CD14-positive monocyte (primary cell): ENCODE data around the gene EPG5. TPM values are rescaled to one million over a fixed set of nuclear protein-coding genes. Genes with fewer than 3 reads are reported as not detected.

Experiments used
- DNase-seq, 3 donors: peaks; one replicate each; pipeline ENCODE4 v3.0.0-alpha.2; 2011 to 2022
- H2AFZ ChIP-seq: 2 replicates; pipeline ENCODE4 v1.6.0; 2012; ENCODE audit warnings: mild to moderate bottlenecking, low read depth, low read length, inconsistent platforms; ENCODE audit not compliant: insufficient read depth, poor library complexity, severe bottlenecking
- H3K27ac ChIP-seq, 2 donors: 1 replicate in 1 of 2; 2 replicates in 1 of 2; pipeline ENCODE4 v1.5.1; 2012 to 2013; ENCODE audit warnings: low read length in 2 of 2, control low read depth in 1 of 2, inconsistent platforms in 1 of 2, low read depth in 1 of 2, mild to moderate bottlenecking in 1 of 2
- H3K27me3 ChIP-seq, 2 donors: one replicate each; pipeline versions ENCODE4 v1.6.0 to v1.6.1; 2011 to 2013; ENCODE audit warnings: low read length in 2 of 2; ENCODE audit not compliant: control insufficient read depth in 2 of 2, insufficient read depth in 2 of 2
- H3K36me3 ChIP-seq, 2 donors: replicated peaks in 1 of 2; 1 replicate in 1 of 2; 2 replicates in 1 of 2; pipeline versions ENCODE4 v1.5.1 to v1.6.1; 2012 to 2013; ENCODE audit warnings: low read length in 2 of 2, control low read depth in 1 of 2, inconsistent platforms in 1 of 2, mild to moderate bottlenecking in 1 of 2; ENCODE audit not compliant: insufficient read depth in 2 of 2, control insufficient read depth in 1 of 2
- H3K4me1 ChIP-seq, 2 donors: 1 replicate in 1 of 2; 2 replicates in 1 of 2; pipeline versions ENCODE4 v1.5.1 to v1.6.1; 2012 to 2013; ENCODE audit warnings: low read length in 2 of 2, control low read depth in 1 of 2, inconsistent platforms in 1 of 2, mild to moderate bottlenecking in 1 of 2, moderate library complexity in 1 of 2; ENCODE audit not compliant: insufficient read depth in 2 of 2, control insufficient read depth in 1 of 2
- H3K4me2 ChIP-seq: replicated peaks from 2 replicates; pipeline ENCODE3; 2012; ENCODE audit warnings: low read length, moderate library complexity, mild to moderate bottlenecking; ENCODE audit not compliant: poor library complexity, severe bottlenecking; ENCODE audit errors: extremely low read depth
- H3K4me3 ChIP-seq, 3 experiments: fragments of 200-600 bp in 1 of 3; sonication (generic) in 1 of 3; replicated peaks in 1 of 3; 1 replicate in 2 of 3; 2 replicates in 1 of 3; pipeline ENCODE4 v1.5.1; 2011 to 2013; ENCODE audit warnings: low read length in 3 of 3, mild to moderate bottlenecking in 3 of 3, control low read depth in 2 of 3, low read depth in 2 of 3, inconsistent platforms in 1 of 3, moderate library complexity in 1 of 3
- H3K79me2 ChIP-seq: 2 replicates; pipeline ENCODE4 v1.6.0; 2012; ENCODE audit warnings: mild to moderate bottlenecking, control low read depth, inconsistent platforms, low read length, moderate library complexity; ENCODE audit not compliant: insufficient read depth
- H3K9ac ChIP-seq: 2 replicates; pipeline ENCODE4 v1.6.0; 2017; ENCODE audit warnings: low read length, mild to moderate bottlenecking; ENCODE audit not compliant: insufficient read depth, poor library complexity, severe bottlenecking
- H3K9me3 ChIP-seq, 2 donors: replicated peaks in 1 of 2; 1 replicate in 1 of 2; 2 replicates in 1 of 2; pipeline versions ENCODE4 v1.5.1 to v1.6.1; 2012 to 2013; ENCODE audit warnings: low read length in 2 of 2, control low read depth in 1 of 2; ENCODE audit not compliant: control insufficient read depth in 1 of 2, insufficient read depth in 1 of 2
- H4K20me1 ChIP-seq: 2 replicates; pipeline ENCODE4 v1.6.0; 2012; ENCODE audit warnings: mild to moderate bottlenecking, low read length, control low read depth, moderate library complexity; ENCODE audit not compliant: insufficient read depth
- H3K27ac Mint-ChIP-seq, 7 donors: one replicate each; pipeline ENCODE4 v1.8.0; 2020; ENCODE audit warnings: mild to moderate bottlenecking in 7 of 7, mixed read lengths in 7 of 7, moderate library complexity in 6 of 7, inconsistent platforms in 2 of 7
- H3K27me3 Mint-ChIP-seq, 3 donors: one replicate each; pipeline ENCODE4 v1.8.0; 2021 to 2022; ENCODE audit warnings: low read depth in 3 of 3, mild to moderate bottlenecking in 3 of 3, mixed read lengths in 3 of 3, moderate library complexity in 3 of 3, inconsistent platforms in 1 of 3
- H3K36me3 Mint-ChIP-seq, 2 donors: one replicate each; pipeline ENCODE4 v1.8.0; 2020; ENCODE audit warnings: mixed read lengths in 2 of 2, inconsistent platforms in 1 of 2, mild to moderate bottlenecking in 1 of 2
- H3K4me1 Mint-ChIP-seq: one replicate; pipeline ENCODE4 v1.8.0; 2020; ENCODE audit warnings: mild to moderate bottlenecking, mixed read lengths
- H3K4me3 Mint-ChIP-seq, 2 donors: one replicate each; pipeline ENCODE4 v1.8.0; 2020; ENCODE audit warnings: mild to moderate bottlenecking in 2 of 2, mixed read lengths in 2 of 2, moderate library complexity in 1 of 2
- H3K9me3 Mint-ChIP-seq, 7 donors: one replicate each; pipeline ENCODE4 v1.8.0; 2020 to 2022; ENCODE audit warnings: mixed read lengths in 7 of 7, mild to moderate bottlenecking in 6 of 7, moderate library complexity in 6 of 7, inconsistent platforms in 2 of 7
- CTCF ChIP-seq: fragments of 200-600 bp; IDR thresholded peaks from one replicate; pipeline ENCODE4 v1.8.0; 2022; ENCODE audit warnings: antibody characterized with exemption, mild to moderate bottlenecking
- WGBS: methylation state at CpG from one replicate; pipeline ENCODE4 v1.1.5; 2013; ENCODE audit warnings: missing lambda C conversion rate; ENCODE audit not compliant: insufficient coverage; 5-methylcytosine and 5-hydroxymethylcytosine counted together
- intact Hi-C, 2 donors: fragments of 100-400 bp; cut with micrococcal nuclease; formaldehyde crosslinking; loops; one replicate each; pipeline versions ENCODE4 v1.15.0 to v1.15.1; 2023
- polyA plus RNA-seq, 3 donors: library from polyadenylated mRNA; depleted of rRNA in 1 of 3; unstranded in 2 of 3; stranded (reverse) in 1 of 3; fragments of 300-500 nt in 2 of 3; fragments of >200 nt in 1 of 3; fragmentation: Illumina TruSeq in 2 of 3; gene quantifications; 1 replicate in 2 of 3; 2 replicates in 1 of 3; pipeline ENCODE4 v1.2.3, GENCODE V29; 2012 to 2021

EPG5 gene
- polyA plus RNA-seq, 3 donors: 1.3 to 15.9 (median 1.4) TPM

- no peak for DNase-seq
- TF ChIP-seq CTCF: no peak
- Mint-ChIP-seq H3K36me3 (peaks cover 4 to 6% of the 10 kb centered on the region in 2 donors), H3K9me3 (peaks cover 0 to 4% (median 0%) of the 10 kb centered on the region in 7 donors), H3K4me1 (peaks cover 42% of the 10 kb centered on the region), H3K27ac (peak overlapping the region in 1 of 7 donors; percentile 6), H3K27me3 (peaks cover 18 to 33% (median 22%) of the 10 kb centered on the region in 3 donors), H3K4me3 (no peak overlapping the region)
- intact Hi-C loops: loop anchor here (5.0 to 10.0 kb wide), 5 partner anchors 58 to 170 kb away; partner anchors contain the start of gene SLC14A1 (in 1 of the 2)
- Histone ChIP-seq H3K9me3 (no peaks in the 10 kb centered on the region), H3K79me2 (peaks cover under 1% of the 10 kb centered on the region), H3K4me2 (no peak overlapping the region), H2AFZ (no peak overlapping the region), H3K4me1 (peaks cover 19 to 38% of the 10 kb centered on the region in 2 donors), H3K27me3 (peaks cover 13 to 22% of the 10 kb centered on the region in 2 donors), H3K4me3 (no peak overlapping the region), H3K9ac (no peak overlapping the region), H4K20me1 (no peaks in the 10 kb centered on the region), H3K27ac (no peak overlapping the region), H3K36me3 (no peaks in the 10 kb centered on the region)
- 38% methylated on average over 3 of the region's 3 CpGs for WGBS
Measured at GRCh38 chr18:45835057-45835636, 132.0 kb downstream of the EPG5 start.

- no peaks in the 10 kb centered on the region for H4K20me1 ChIP-seq
- H3K4me3 ChIP-seq: no peak overlapping the region
- no peak for TF ChIP-seq CTCF
- Mint-ChIP-seq H3K9me3 (peaks cover 0 to 4% (median 0%) of the 10 kb centered on the region in 7 donors), H3K27ac (peak overlapping the region in 4 of 7 donors; percentile 39 to 75 (median 64)), H3K4me3 (no peak overlapping the region), H3K4me1 (peaks cover 48% of the 10 kb centered on the region), H3K27me3 (peaks cover 14 to 26% (median 16%) of the 10 kb centered on the region in 3 donors), H3K36me3 (peaks cover 4 to 6% of the 10 kb centered on the region in 2 donors)
- no peaks in the 10 kb centered on the region for H3K9me3 ChIP-seq
- WGBS: no CpG with 5 or more reads among the region's 1 CpG
- no peak overlapping the region for H3K27ac ChIP-seq
- no peaks in the 10 kb centered on the region for H3K36me3 ChIP-seq
- peaks cover 28 to 45% of the 10 kb centered on the region in 2 donors for H3K4me1 ChIP-seq
- no peak overlapping the region for H3K9ac ChIP-seq
- intact Hi-C loops: loop anchor here in 1 of 2 donors (10.0 kb wide), 2 partner anchors 60 to 170 kb away; no protein-coding TSS in a partner anchor
- peaks cover 9% of the 10 kb centered on the region for H3K79me2 ChIP-seq
- no peak for DNase-seq
- H2AFZ ChIP-seq: no peak overlapping the region
- peaks cover 12 to 14% of the 10 kb centered on the region in 2 donors for H3K27me3 ChIP-seq
- no peak overlapping the region for H3K4me2 ChIP-seq
Measured at GRCh38 chr18:45834306-45834705, 132.8 kb downstream of the EPG5 start.
